CD4-positive, alpha-beta T cell treated with Interleukin-21 for 1 hour (primary cell): ENCODE measurements around the gene SMARCC2.

Experiments
- DNase-seq: peaks from one replicate; pipeline ENCODE4 v3.0.0-alpha.2; 2020

Gene SMARCC2

GRCh38 chr12:56146492-56147460 lies 42.5 kb downstream of the SMARCC2 start:
- no peak for DNase-seq

DNA sequence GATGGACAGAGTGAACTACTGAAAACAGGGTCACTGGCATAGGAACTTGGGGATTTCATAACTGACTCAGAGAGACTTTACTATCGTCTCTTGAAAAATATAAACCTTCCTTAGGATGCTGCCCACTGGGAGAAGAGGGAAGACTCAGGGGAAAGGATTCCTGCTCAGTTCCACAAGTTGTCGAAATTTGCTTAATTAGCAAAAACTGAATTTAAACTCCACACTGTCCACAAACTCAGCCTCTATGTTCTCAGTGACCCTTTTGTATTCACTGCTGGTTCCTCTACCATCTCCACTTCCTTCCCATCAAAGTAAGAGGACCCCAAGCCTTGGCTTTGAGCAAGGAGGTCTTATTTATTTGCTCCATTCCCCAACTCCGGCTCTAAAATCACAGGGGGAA lies 44.1 kb downstream of the SMARCC2 start:
- DNase-seq = no peak

DNA sequence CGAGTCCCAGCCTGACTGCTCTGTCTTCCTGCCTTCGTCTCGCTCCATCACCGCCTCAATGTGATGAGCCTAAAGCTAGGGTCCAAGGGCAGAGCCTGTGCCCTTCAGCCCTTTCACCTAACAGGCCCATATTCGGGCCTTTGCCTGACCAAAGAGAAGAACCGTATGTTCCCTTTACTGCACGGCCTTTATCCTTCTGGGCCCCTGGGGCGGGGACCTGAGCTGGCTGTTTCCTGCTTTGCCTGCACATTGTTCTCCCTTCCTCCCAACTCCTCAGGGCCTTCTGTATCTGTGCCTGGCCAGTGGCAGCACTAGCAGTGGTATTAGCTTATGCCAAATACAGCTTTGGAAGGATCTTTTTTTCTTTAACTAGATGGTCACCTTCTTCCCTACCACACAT lies 45.4 kb downstream of the SMARCC2 start:
- DNase-seq = no peak

- DNase-seq = no peak
These were observed 46.1 kb downstream of the SMARCC2 start for GRCh38 chr12:56143217-56143616.

GRCh38 chr12:56141946-56142784 lies 47.1 kb downstream of the SMARCC2 start:
- DNase-seq = no peak

DNA sequence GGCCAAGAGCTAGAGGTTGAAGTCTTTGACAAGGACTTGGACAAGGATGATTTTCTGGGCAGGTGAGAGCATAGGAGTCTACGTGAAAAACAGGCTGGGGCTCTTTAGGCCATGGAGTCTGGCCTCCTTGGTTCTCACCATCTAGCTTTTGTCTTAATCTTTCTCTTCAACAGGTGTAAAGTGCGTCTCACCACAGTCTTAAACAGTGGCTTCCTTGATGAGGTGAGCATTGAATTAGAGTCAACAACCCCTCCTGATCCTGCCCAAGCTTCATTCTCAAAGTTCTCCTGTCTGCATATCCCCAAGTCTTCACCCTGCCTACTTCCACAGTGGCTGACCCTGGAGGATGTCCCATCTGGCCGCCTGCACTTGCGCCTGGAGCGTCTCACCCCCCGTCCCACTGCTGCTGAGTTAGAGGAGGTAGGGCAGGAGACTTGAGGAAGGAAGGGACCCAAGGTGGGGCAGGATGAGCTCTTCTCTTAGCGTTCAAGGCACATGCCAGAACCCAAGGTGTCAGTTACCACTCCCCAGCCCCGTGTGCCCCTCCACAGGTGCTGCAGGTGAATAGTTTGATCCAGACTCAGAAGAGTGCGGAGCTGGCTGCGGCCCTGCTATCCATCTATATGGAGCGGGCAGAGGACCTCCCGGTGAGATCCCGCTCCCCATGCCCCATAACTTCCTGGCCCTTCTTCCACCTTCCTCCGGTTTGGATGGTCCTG lies 51.3 kb downstream of the SMARCC2 start:
- DNase-seq = no peak

GRCh38 chr12:56134897-56135296 lies 54.4 kb downstream of the SMARCC2 start:
- no peak for DNase-seq

DNA sequence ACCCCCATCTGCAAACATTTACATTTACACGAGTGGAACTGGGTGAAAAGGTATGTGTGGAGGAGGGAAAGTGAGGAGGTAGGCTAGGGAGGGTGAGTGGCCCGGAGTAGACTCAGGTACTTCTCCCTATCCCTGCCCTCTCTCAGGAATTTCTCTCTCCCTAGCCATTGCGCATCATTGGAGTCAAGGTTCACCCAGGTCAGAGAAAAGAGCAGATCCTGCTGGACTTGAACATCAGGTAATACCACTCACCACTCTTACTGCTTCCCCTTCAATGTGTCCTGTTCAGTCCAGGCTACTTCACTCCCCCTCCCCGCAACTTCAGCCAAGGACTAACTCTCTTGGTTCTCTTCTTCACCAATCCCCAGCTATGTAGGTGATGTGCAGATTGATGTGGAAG lies 58.4 kb downstream of the SMARCC2 start:
- DNase-seq = no peak

GRCh38 chr12:56129942-56130495 lies 59.3 kb downstream of the SMARCC2 start:
- DNase-seq = no peak

GRCh38 chr12:56129206-56129941 lies 59.9 kb downstream of the SMARCC2 start:
- DNase-seq = peak; percentile 85

DNA sequence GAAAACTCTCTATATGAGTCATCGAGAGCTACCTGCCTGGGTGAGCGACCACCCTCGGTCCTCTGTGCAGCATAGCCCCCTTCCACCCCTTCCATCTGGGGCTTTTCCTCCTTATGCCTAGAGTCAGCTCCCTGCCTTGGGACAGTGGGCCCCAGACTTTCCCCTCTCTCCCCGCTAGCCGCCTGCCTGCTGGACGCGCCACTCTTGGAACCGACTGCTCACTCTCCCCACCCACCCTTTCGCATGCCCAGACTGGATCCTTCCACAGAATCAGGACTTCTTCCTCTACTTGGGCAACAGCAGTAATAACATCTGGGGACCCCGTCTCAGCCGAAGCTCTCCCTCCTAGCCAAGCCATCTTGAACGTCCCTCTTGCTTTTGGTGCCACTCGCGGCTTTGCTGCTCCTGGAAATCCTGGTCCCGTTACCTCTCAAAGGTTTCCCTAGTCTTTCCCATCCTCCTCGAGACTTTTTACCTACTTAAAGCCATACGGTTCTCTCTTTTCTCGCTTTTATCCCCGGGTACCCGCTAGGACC lies 60.5 kb downstream of the SMARCC2 start:
- DNase-seq = peak; percentile 22

DNA sequence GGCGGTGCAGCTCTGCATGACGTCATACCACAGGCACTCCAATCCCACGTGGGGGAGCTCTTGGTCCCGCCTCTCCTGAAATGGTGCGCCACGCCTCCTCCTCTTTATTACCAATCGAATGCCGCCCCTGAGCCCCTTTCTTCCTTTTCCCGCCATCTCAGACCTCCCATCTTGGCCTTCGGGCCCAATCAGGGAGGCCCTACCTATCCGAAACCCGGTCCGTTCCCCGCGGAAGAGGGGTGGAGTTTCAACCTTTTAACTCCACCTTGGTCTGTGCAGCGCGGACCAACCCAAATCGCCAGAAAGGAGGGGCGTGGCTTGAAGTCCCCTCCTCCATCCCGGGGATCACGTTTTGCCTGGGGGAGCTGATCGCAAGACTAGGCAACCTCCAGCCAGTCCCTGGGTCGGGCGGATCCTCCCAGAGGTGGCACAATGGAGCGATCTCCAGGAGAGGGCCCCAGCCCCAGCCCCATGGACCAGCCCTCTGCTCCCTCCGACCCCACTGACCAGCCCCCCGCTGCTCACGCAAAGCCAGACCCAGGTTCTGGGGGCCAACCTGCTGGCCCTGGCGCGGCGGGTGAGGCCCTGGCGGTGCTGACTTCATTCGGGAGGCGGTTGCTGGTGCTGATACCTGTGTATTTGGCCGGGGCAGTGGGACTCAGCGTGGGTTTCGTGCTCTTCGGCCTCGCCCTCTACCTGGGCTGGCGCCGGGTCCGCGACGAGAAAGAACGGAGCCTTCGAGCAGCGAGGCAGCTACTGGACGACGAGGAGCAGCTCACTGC lies 61.2 kb downstream of the SMARCC2 start, which contains the start of gene ESYT1:
TSS of gene ESYT1 (plus strand) at position 380 of the 782 bp plus-strand sequence. CDS start at position 433, 53 bp downstream.
- DNase-seq = peak; percentile 100

- DNase-seq = no peak
These were observed 61.8 kb downstream of the SMARCC2 start for GRCh38 chr12:56127485-56127887.

- no peak for DNase-seq
These were observed 62.5 kb downstream of the SMARCC2 start for GRCh38 chr12:56126732-56127239.

- DNase-seq = no peak
These were observed 65.2 kb downstream of the SMARCC2 start for GRCh38 chr12:56124133-56124532.

DNA sequence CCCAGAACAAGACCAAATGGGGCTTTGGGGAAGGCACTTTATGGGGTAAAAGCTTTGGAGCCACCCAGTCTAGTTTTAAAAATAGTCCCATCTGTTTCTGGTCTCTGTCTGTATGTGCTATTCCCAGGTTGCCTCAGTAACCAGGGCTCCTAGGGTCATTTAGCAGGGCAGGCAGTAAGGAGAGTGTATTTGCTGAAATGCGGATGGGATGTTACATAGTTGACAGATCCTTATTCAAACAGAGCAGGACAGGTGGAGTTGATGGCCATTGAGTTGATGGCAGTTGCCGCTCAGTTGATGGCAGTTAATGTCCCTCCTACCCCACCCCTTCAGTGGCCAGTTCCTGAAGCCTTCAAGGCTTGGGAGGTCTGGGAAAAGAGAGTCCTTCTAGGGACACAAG lies 66.6 kb downstream of the SMARCC2 start:
- no peak for DNase-seq

DNA sequence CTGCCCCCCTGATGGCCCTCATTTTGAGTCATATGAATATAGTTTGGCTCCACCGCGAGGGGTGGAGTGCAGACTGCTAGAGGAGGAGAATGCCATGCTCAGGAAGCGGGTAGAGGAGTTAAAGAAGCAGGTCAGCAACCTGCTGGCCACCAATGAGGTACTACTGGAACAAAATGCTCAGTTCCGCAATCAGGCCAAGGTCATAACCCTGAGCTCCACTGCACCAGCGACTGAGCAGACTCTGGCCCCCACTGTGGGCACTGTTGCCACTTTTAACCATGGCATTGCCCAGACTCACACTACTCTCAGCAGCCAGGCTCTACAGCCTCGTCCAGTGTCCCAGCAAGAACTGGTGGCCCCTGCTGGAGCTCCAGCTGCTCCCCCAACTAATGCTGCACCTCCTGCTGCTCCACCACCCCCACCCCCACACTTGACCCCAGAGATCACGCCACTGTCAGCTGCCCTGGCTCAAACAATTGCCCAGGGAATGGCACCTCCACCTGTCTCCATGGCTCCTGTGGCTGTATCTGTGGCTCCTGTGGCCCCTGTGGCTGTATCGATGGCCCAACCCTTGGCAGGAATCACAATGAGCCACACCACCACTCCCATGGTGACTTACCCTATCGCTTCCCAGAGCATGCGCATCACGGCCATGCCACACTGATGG lies 67.9 kb downstream of the SMARCC2 start:
- DNase-seq = no peak

DNA sequence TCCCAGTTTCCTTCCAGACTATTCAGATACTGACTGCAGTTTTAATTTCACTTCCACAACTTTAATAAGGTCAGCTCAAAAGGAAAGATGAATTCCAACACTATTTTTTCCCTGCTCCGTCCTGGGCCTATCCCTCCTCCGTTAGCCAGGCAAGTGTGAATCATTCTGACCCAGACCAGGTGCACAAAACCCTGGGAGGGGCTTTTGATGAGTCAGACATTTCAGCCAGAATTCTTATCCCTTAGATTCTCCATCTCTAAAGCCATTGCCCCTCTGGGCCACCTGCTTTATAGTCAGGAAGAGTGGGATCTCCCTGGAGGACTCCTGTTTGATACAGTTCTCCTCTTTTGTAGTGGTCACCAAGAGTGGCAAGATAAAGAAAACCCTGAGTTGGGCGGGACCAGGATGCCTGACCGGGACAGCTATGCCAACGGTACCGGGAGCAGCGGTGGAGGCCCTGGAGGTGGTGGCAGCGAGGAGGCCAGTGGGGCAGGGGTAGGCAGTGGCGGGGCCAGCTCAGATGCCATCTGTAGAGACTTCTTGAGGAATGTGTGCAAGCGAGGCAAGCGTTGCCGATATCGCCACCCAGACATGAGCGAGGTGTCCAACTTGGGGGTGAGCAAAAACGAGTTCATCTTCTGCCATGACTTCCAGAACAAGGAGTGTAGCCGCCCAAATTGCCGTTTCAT lies 69.0 kb downstream of the SMARCC2 start:
- no peak for DNase-seq

DNA sequence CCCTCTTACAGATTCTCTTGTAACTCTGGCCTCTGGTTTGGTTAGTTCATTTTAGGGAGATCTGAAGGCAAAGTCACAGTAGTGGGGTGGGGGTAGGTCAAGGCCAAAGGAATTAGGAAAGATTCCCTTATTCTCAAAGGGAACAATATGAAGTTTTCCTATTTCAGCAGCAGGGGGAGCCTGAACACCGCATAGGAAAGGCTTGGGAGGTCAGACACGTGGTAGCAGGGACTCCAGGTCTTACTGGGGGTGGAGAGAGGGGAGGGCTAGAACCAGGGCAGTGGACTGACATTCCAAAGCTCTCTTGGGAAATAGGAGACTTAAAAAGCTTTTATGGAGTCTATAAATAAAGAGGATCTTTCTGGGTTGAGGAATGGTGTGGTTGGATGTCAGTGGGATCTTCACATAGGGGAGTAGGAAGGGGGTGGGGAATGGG lies 69.9 kb downstream of the SMARCC2 start:
- peak; percentile 80 for DNase-seq
